Retinal pigment epithelial cell (primary cell): ENCODE measurements around the gene PEBP1.

ENCODE experiments used
- DNase-seq: peaks from one replicate; pipeline ENCODE4 v3.0.0-alpha.2; 2010; ENCODE audit warnings: low read depth
- H3K4me3 ChIP-seq: 2 replicates; pipeline ENCODE4 v1.5.1; 2011; ENCODE audit warnings: mild to moderate bottlenecking, low read length, control low read depth, moderate library complexity
- TF ChIP-seq, protein P1 (sequence below): conservative IDR thresholded peaks from 2 replicates; pipeline ENCODE4 v1.5.1; 2011; ENCODE audit warnings: low read depth, low read length, control low read depth, inconsistent platforms

Gene PEBP1

DNA sequence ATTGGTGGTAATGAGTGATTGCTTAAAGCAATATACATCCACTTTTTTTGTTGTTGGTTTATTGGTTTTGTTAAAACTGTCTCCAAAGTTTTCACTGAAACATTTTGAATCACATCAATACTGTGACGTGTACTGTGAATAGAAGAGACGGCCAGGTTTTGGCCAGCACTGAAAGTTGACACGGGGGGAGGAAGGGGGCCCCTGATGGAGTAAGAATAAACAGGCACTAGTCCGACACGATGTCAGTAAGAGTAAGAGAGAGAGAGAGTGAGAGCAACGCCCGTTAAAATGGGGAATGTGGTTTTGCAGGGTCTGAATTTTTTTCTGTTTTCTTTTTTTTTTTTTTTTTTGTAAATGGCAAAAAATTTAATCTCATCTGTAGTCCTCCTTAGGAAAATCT lies 14.7 kb downstream of the PEBP1 start:
- TF ChIP-seq, protein P1, sequence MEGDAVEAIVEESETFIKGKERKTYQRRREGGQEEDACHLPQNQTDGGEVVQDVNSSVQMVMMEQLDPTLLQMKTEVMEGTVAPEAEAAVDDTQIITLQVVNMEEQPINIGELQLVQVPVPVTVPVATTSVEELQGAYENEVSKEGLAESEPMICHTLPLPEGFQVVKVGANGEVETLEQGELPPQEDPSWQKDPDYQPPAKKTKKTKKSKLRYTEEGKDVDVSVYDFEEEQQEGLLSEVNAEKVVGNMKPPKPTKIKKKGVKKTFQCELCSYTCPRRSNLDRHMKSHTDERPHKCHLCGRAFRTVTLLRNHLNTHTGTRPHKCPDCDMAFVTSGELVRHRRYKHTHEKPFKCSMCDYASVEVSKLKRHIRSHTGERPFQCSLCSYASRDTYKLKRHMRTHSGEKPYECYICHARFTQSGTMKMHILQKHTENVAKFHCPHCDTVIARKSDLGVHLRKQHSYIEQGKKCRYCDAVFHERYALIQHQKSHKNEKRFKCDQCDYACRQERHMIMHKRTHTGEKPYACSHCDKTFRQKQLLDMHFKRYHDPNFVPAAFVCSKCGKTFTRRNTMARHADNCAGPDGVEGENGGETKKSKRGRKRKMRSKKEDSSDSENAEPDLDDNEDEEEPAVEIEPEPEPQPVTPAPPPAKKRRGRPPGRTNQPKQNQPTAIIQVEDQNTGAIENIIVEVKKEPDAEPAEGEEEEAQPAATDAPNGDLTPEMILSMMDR = no peak
- no peak overlapping the region for H3K4me3 ChIP-seq
- DNase-seq = no peak

GRCh38 chr12:118151755-118152154 lies 15.8 kb downstream of the PEBP1 start:
- no peak overlapping the region for H3K4me3 ChIP-seq
- DNase-seq = no peak
- TF ChIP-seq, protein P1 = no peak

GRCh38 chr12:118160536-118160935 lies 24.6 kb downstream of the PEBP1 start:
- no peak overlapping the region for H3K4me3 ChIP-seq
- no peak for DNase-seq
- TF ChIP-seq, protein P1 = no peak

DNA sequence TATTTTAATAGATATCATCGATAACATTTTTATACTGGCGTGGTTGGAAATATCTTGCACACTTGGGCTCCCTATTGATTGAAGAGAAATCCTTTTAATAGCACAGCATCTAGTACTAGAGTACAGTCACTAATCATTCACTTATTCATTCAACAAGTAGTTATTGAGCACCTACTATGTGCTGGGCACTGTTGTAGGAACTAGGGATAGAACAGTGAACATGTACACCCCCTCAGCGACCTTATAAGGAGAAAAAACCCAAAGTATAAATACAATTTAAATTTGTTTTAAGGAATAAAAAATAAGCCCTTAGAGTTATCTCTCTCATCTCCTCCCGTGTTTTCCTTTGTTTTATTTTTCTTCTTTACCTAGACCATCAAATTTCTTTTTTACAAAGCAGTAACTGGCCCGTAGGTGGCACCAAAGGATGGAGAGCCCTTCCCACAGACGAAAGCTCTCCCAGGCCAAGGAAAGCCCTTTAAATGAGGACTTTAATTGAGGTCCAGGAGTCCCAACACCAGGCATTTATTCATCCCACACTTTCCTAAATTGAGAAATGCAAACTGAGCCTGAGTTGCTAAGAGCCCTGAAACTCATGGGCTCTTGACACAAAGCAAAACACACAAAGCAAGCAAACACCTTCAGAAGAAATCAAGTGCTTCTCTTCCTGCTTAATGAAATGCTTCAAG lies 29.0 kb downstream of the PEBP1 start:
- TF ChIP-seq, protein P1 = peak; percentile 72
- DNase-seq = no peak
- no peak overlapping the region for H3K4me3 ChIP-seq

DNA sequence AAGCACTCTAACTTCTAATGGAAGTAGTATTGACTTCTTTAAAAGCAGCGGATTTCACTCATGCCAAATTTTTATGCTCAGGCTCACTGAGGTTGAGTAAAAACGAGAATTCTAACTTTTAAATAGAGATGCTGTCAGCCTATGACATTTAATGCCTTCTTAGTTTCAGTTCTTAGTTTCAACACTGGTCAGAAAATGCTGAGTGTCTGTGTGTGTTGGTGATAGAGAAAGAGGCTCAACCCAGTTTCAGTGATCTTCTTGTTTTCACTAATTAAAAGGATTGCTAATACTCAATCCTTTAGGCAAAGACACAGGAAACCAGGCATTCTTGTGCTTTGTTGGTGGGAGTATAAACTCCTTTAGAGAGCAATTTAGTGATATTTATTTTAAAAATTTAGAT lies 31.0 kb downstream of the PEBP1 start:
- TF ChIP-seq, protein P1 = no peak
- no peak for DNase-seq
- no peak overlapping the region for H3K4me3 ChIP-seq

- H3K4me3 ChIP-seq = no peak overlapping the region
- TF ChIP-seq, protein P1 = no peak
- no peak for DNase-seq
Measured at GRCh38 chr12:118175823-118176447, 40.0 kb downstream of the PEBP1 start.

DNA sequence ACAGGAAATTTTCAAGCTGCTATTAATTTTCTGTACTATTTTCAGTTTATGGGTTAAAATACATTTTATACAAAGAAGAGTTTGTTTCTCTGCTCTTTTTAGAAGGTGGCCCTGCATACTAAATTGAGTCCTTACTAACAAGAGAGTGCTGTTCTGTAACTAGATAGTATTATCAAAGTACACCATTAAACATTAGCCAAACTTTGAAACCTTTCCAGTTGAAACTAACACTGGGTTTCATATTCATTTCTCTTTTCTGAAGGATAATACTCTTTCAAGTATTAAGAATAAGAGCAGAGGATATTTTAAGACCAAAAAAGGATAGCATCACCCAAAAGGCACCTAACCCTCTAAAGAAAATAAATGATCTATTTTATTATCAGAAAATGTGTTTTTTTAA lies 47.2 kb downstream of the PEBP1 start:
- TF ChIP-seq, protein P1 = no peak
- DNase-seq = no peak
- no peak overlapping the region for H3K4me3 ChIP-seq
